H9 (cell line): ENCODE results near the gene TSFM. TPM values are rescaled to one million over a fixed set of nuclear protein-coding genes. Genes with fewer than 3 reads are reported as not detected.

Experiments used
- DNase-seq: peaks from one replicate; pipeline ENCODE4 v3.0.0-alpha.2; 2017
- H2AFZ ChIP-seq: one replicate; pipeline ENCODE4 v1.6.1; 2013; ENCODE audit warnings: mild to moderate bottlenecking, low read length, control low read depth, moderate library complexity
- H2AK5ac ChIP-seq: 2 replicates; pipeline ENCODE4 v1.6.1; 2013; ENCODE audit warnings: low read length, control low read depth, mixed read lengths; ENCODE audit not compliant: insufficient read length
- H2BK120ac ChIP-seq: one replicate; pipeline ENCODE4 v1.6.1; 2013; ENCODE audit warnings: low read depth, mild to moderate bottlenecking, low read length, control low read depth, inconsistent platforms; ENCODE audit not compliant: poor library complexity, severe bottlenecking
- H2BK12ac ChIP-seq: 2 replicates; pipeline ENCODE4 v1.6.1; 2013; ENCODE audit warnings: low read length, control low read depth, mixed read lengths, low read depth; ENCODE audit not compliant: insufficient read length
- H2BK15ac ChIP-seq: 2 replicates; pipeline ENCODE4 v1.6.1; 2013; ENCODE audit warnings: low read depth, low read length, control low read depth
- H2BK20ac ChIP-seq: one replicate; pipeline ENCODE4 v1.6.1; 2013; ENCODE audit warnings: low read depth, mild to moderate bottlenecking, low read length, control low read depth, inconsistent platforms; ENCODE audit not compliant: poor library complexity, severe bottlenecking
- H2BK5ac ChIP-seq: 2 replicates; pipeline ENCODE4 v1.6.1; 2013; ENCODE audit warnings: low read length, control low read depth, mixed read lengths; ENCODE audit not compliant: insufficient read length
- H3K14ac ChIP-seq: 2 replicates; pipeline ENCODE4 v1.6.1; 2013; ENCODE audit warnings: low read length, control low read depth; ENCODE audit not compliant: insufficient read depth
- H3K18ac ChIP-seq: 2 replicates; pipeline ENCODE4 v1.6.1; 2013; ENCODE audit warnings: low read depth, mild to moderate bottlenecking, mixed read lengths, low read length, control low read depth; ENCODE audit not compliant: insufficient read length
- H3K23ac ChIP-seq: 2 replicates; pipeline ENCODE4 v1.6.1; 2013; ENCODE audit warnings: low read length, control low read depth, mixed read lengths, low read depth; ENCODE audit not compliant: insufficient read length
- H3K23me2 ChIP-seq: 2 replicates; pipeline ENCODE4 v1.6.1; 2013; ENCODE audit warnings: low read depth, mild to moderate bottlenecking, mixed read lengths, low read length, control low read depth; ENCODE audit not compliant: insufficient read length, poor library complexity, severe bottlenecking
- H3K27ac ChIP-seq: 2 replicates; pipeline ENCODE4 v1.5.1; 2013; ENCODE audit warnings: low read length, control low read depth, mixed read lengths, low read depth; ENCODE audit not compliant: insufficient read length
- H3K27me3 ChIP-seq: 2 replicates; pipeline ENCODE4 v1.6.1; 2013; ENCODE audit warnings: low read length, control low read depth, inconsistent platforms; ENCODE audit not compliant: insufficient read depth
- H3K4ac ChIP-seq: 2 replicates; pipeline ENCODE4 v1.6.1; 2013; ENCODE audit warnings: low read depth, mild to moderate bottlenecking, control low read depth, inconsistent platforms, low read length, moderate library complexity
- H3K4me1 ChIP-seq: 2 replicates; pipeline ENCODE4 v1.6.1; 2013; ENCODE audit warnings: low read length, control low read depth, inconsistent platforms; ENCODE audit not compliant: insufficient read depth
- H3K4me2 ChIP-seq: 2 replicates; pipeline ENCODE4 v1.6.1; 2013; ENCODE audit warnings: low read length, control low read depth, mixed read lengths; ENCODE audit not compliant: insufficient read length, insufficient read depth
- H3K56ac ChIP-seq: 2 replicates; pipeline ENCODE4 v1.6.1; 2013; ENCODE audit warnings: low read depth, mild to moderate bottlenecking, mixed read lengths, low read length, control low read depth; ENCODE audit not compliant: insufficient read length
- H3K79me1 ChIP-seq: 2 replicates; pipeline ENCODE4 v1.6.1; 2013; ENCODE audit warnings: low read depth, mild to moderate bottlenecking, moderate library complexity, low read length, control low read depth, inconsistent platforms; ENCODE audit not compliant: insufficient read depth, poor library complexity, severe bottlenecking
- H3K79me2 ChIP-seq: 2 replicates; pipeline ENCODE4 v1.6.1; 2013; ENCODE audit warnings: low read length, control low read depth, inconsistent platforms; ENCODE audit not compliant: insufficient read depth
- H3K9ac ChIP-seq: 2 replicates; pipeline ENCODE4 v1.6.1; 2013; ENCODE audit warnings: low read length, control low read depth, mixed read lengths; ENCODE audit not compliant: insufficient read length; ENCODE audit errors: extremely low read depth
- H3K9me3 ChIP-seq: one replicate; pipeline ENCODE4 v1.6.1; 2013; ENCODE audit warnings: low read depth, low read length, inconsistent platforms; ENCODE audit not compliant: control insufficient read depth
- H3T11ph ChIP-seq: one replicate; pipeline ENCODE4 v1.6.1; 2013; ENCODE audit warnings: mild to moderate bottlenecking, low read length, control low read depth, inconsistent platforms
- H4K20me1 ChIP-seq: one replicate; pipeline ENCODE4 v1.6.1; 2013; ENCODE audit not compliant: control insufficient read depth, insufficient read length, insufficient read depth
- H4K5ac ChIP-seq: 2 replicates; pipeline ENCODE4 v1.6.1; 2013; ENCODE audit warnings: low read depth, mild to moderate bottlenecking, mixed read lengths, low read length, control low read depth; ENCODE audit not compliant: insufficient read length
- H4K8ac ChIP-seq: replicated peaks from 2 replicates; pipeline ENCODE4 v1.6.1; 2013; ENCODE audit warnings: low read length, control low read depth, mixed read lengths, low read depth; ENCODE audit not compliant: insufficient read length
- H4K91ac ChIP-seq: 2 replicates; pipeline ENCODE4 v1.6.1; 2013; ENCODE audit warnings: low read depth, mild to moderate bottlenecking, moderate library complexity, mixed read lengths, low read length, control low read depth; ENCODE audit not compliant: insufficient read length
- H3K27ac Mint-ChIP-seq, 3 experiments: 2 replicates in 2 of 3; 3 replicates in 1 of 3; pipeline ENCODE4 v1.8.0; 2020 to 2021; ENCODE audit warnings: mixed read lengths in 3 of 3, mild to moderate bottlenecking in 1 of 3, moderate library complexity in 1 of 3
- H3K27me3 Mint-ChIP-seq: 2 replicates; pipeline ENCODE4 v1.8.0; 2021; ENCODE audit warnings: low read depth, mild to moderate bottlenecking, moderate library complexity, mixed read lengths
- H3K36me3 Mint-ChIP-seq, 3 experiments: 2 replicates in 2 of 3; 3 replicates in 1 of 3; pipeline ENCODE4 v1.8.0; 2020 to 2021; ENCODE audit warnings: low read depth in 3 of 3, mixed read lengths in 3 of 3; ENCODE audit not compliant: insufficient read depth in 1 of 3
- H3K4me1 Mint-ChIP-seq, 2 experiments: 2 replicates each; pipeline ENCODE4 v1.8.0; 2020; ENCODE audit warnings: mixed read lengths in 2 of 2
- H3K4me3 Mint-ChIP-seq, 2 experiments: 2 replicates in 1 of 2; 3 replicates in 1 of 2; pipeline ENCODE4 v1.8.0; 2020 to 2021; ENCODE audit warnings: mild to moderate bottlenecking in 2 of 2, mixed read lengths in 2 of 2, moderate library complexity in 1 of 2
- H3K9me3 Mint-ChIP-seq, 2 experiments: 2 replicates in 1 of 2; 3 replicates in 1 of 2; pipeline ENCODE4 v1.8.0; 2020; ENCODE audit warnings: mild to moderate bottlenecking in 2 of 2, mixed read lengths in 2 of 2, moderate library complexity in 1 of 2
- CTCF ChIP-seq: fragments of 200-600 bp; sonication (generic); conservative IDR thresholded peaks from 3 replicates; pipeline ENCODE4 v1.8.0; 2021; ENCODE audit warnings: antibody characterized with exemption, mild to moderate bottlenecking
- WGBS: extraction: QIAGEN DNeasy Blood & Tissue Kit; methylation state at CpG from one replicate; pipeline ENCODE4 v1.1.7; 2013; ENCODE audit warnings: missing lambda C conversion rate, low lambda C conversion rate, mixed read lengths; ENCODE audit not compliant: insufficient read length; ENCODE audit errors: extremely low coverage; 5-methylcytosine and 5-hydroxymethylcytosine counted together
- total RNA-seq: library from RNA; stranded (reverse); gene quantifications from 2 replicates; pipeline ENCODE4 v1.2.1, GENCODE V29; 2021

The TSFM gene
- total RNA-seq, 1 experiment from 2014 or later, result 50.2 TPM

- Histone ChIP-seq H2AFZ (no peak overlapping the region), H3K14ac (no peak overlapping the region), H3K9me3 (no peaks in the 10 kb centered on the region), H3K79me2 (no peaks in the 10 kb centered on the region), H3K27ac (no peak overlapping the region), H2BK20ac (no peak overlapping the region), H3K4ac (no peak overlapping the region), H2AK5ac (no peak overlapping the region), H2BK12ac (no peak overlapping the region), H3T11ph (no peak overlapping the region), H2BK5ac (no peak overlapping the region), H3K23ac (no peak overlapping the region), H4K91ac (no peak overlapping the region), H3K9ac (no peak overlapping the region), H3K18ac (no peak overlapping the region), H3K4me2 (no peak overlapping the region), H3K27me3 (peaks cover 36% of the 10 kb centered on the region), H3K23me2 (peaks cover 13% of the 10 kb centered on the region), H2BK120ac (no peak overlapping the region), H3K79me1 (no peaks in the 10 kb centered on the region), H2BK15ac (no peak overlapping the region), H4K8ac (no peak overlapping the region), H3K56ac (no peak overlapping the region), H3K4me1 (no peaks in the 10 kb centered on the region), H4K5ac (no peak overlapping the region), H4K20me1 (peaks cover 2% of the 10 kb centered on the region)
- Mint-ChIP-seq H3K9me3 (no peaks in the 10 kb centered on the region; a peak in 1 of 5 replicates), H3K27ac (no peak overlapping the region), H3K36me3 (no peaks in the 10 kb centered on the region; a peak in 1 of 7 replicates), H3K27me3 (peaks cover 95% of the 10 kb centered on the region), H3K4me3 (peak overlapping the region in 1 of 2 experiments; percentile 12; a peak in 1 of 5 replicates), H3K4me1 (peaks cover 13 to 25% of the 10 kb centered on the region in 2 experiments)
- no peak for TF ChIP-seq CTCF
- no peak for DNase-seq
- no CpG with 5 or more reads among the region's 6 CpGs for WGBS
Measured at GRCh38 chr12:57733928-57734327, 48.7 kb upstream of the TSFM start.
